GM10248 (cell line): ENCODE measurements around the gene EML6.
A peak's percentile ranks its signal among the peaks of the same experiment; 100 is the strongest.

ENCODE experiments used
- CTCF ChIA-PET: fragments of 300-600 bp; sonication (Branson Sonifier 250); formaldehyde crosslinking; extraction: SDS; loops from one replicate; lab custom pipeline; 2021; ENCODE audit warnings: antibody characterized with exemption; lab: Yijun Ruan, JAX
- POLR2A ChIA-PET: fragments of 350-650 bp; sonication (Branson Sonifier 250); formaldehyde crosslinking; extraction: SDS; loops from one replicate; lab custom pipeline; 2020; ENCODE audit warnings: antibody characterized with exemption; lab: Yijun Ruan, JAX
- DNase-seq: peaks from one replicate; pipeline ENCODE4 v3.0.0; 2012; ENCODE audit errors: extremely low spot score
- TF ChIP-seq, protein P1 (sequence below): IDR thresholded peaks from 2 replicates; pipeline ENCODE4 v1.5.1; 2012; ENCODE audit warnings: mild to moderate bottlenecking, low read depth; ENCODE audit errors: extremely low read depth, missing control alignments, control extremely low read depth

EML6 gene

GRCh38 chr2:54723131-54723995 lies at the start of gene EML6:
TSS of gene EML6 (plus strand) at chr2:54723662. CDS start at chr2:54725062, 1,400 bp downstream.
- POLR2A ChIA-PET, result interaction anchor here (0.6 kb wide), 1 partner anchor 29 kb away, joined by 5 read pairs; no protein-coding TSS in a partner anchor
- TF ChIP-seq, protein P1, sequence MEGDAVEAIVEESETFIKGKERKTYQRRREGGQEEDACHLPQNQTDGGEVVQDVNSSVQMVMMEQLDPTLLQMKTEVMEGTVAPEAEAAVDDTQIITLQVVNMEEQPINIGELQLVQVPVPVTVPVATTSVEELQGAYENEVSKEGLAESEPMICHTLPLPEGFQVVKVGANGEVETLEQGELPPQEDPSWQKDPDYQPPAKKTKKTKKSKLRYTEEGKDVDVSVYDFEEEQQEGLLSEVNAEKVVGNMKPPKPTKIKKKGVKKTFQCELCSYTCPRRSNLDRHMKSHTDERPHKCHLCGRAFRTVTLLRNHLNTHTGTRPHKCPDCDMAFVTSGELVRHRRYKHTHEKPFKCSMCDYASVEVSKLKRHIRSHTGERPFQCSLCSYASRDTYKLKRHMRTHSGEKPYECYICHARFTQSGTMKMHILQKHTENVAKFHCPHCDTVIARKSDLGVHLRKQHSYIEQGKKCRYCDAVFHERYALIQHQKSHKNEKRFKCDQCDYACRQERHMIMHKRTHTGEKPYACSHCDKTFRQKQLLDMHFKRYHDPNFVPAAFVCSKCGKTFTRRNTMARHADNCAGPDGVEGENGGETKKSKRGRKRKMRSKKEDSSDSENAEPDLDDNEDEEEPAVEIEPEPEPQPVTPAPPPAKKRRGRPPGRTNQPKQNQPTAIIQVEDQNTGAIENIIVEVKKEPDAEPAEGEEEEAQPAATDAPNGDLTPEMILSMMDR, result no peak
- peak; percentile 99 for DNase-seq
- CTCF ChIA-PET, result interaction anchor here (0.6 to 1.9 kb wide), 9 partner anchors 14 to 443 kb away, joined by 3 to 8 read pairs (median 4); no protein-coding TSS in a partner anchor

DNA sequence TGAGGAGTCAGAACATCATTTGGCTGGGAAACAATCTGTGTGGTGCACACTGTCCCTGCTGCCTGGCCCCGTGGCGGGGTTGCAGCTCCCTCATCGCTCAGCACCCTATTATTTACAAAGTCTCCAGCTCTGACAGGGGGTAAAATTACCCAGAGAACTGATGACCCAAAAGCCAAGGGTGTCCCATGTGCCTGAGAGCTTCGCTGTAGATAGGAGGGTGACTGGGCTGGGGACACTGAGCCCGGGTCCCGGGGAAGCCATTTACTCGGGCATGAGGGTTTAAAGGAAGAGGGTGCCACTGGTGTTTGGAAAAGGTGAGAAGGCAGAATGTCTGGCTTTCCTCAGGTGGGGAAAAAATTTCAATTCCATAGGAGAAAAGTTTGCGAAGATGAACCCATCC lies 48.2 kb upstream of the EML6 start:
- CTCF ChIA-PET, result interaction anchor here (0.9 to 9.4 kb wide), 4 partner anchors 10 to 75 kb away, joined by 3 to 85 read pairs (median 32); no protein-coding TSS in a partner anchor
- POLR2A ChIA-PET, result interaction anchor here (1.0 kb wide), 1 partner anchor 8 kb away, joined by 3 read pairs; no protein-coding TSS in a partner anchor
- no peak for DNase-seq
- TF ChIP-seq, protein P1, result no peak

DNA sequence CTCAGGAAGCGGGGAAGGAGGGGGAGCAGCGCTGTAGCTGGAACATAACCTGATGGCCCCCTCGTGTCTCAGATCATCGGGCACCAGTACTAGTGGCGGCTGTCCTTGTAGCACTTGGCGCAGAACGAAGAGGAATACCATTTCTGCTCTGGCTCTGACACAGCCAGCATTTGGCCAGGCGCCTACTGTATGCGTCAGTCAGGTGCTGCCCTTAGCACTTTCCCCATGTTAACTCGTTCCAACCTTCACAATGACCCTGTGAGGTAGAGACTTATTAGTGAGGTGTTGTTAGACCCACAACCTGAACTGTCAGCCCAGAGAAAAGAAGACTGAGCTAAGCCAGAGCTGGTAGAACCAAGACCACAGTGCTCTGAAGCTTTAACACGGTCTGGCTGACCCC lies 47.7 kb upstream of the EML6 start:
- ChIA-PET POLR2A (interaction anchor here (1.0 kb wide), 1 partner anchor 8 kb away, joined by 3 read pairs; no protein-coding TSS in a partner anchor), CTCF (interaction anchor here (0.9 to 9.4 kb wide), 6 partner anchors 10 to 152 kb away, joined by 3 to 85 read pairs (median 8); no protein-coding TSS in a partner anchor)
- TF ChIP-seq, protein P1, result no peak
- no peak for DNase-seq

DNA sequence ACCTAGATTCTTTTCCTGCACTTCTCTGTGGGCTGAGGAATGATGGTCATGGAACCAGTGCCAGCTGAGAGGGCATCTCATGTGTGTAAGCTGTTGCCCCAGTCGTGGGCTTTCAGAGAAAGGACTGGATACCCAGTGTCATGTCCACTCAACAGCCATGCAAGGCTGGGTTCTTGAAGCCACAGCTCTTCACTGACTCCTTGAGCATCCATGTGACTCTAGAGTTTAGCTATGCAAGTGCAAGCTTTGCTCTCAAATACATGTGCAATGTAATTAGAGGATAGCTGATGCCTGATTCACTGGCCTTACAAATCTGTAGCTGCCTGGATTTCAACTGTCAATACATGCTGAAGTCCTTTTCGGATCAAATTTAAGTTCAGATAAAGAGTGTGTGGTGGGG lies 46.8 kb upstream of the EML6 start:
- CTCF ChIA-PET, result interaction anchor here (1.4 to 9.4 kb wide), 5 partner anchors 9 to 153 kb away, joined by 5 to 85 read pairs (median 9); no protein-coding TSS in a partner anchor
- TF ChIP-seq, protein P1, result no peak
- POLR2A ChIA-PET, result no interaction called here
- DNase-seq, result no peak

DNA sequence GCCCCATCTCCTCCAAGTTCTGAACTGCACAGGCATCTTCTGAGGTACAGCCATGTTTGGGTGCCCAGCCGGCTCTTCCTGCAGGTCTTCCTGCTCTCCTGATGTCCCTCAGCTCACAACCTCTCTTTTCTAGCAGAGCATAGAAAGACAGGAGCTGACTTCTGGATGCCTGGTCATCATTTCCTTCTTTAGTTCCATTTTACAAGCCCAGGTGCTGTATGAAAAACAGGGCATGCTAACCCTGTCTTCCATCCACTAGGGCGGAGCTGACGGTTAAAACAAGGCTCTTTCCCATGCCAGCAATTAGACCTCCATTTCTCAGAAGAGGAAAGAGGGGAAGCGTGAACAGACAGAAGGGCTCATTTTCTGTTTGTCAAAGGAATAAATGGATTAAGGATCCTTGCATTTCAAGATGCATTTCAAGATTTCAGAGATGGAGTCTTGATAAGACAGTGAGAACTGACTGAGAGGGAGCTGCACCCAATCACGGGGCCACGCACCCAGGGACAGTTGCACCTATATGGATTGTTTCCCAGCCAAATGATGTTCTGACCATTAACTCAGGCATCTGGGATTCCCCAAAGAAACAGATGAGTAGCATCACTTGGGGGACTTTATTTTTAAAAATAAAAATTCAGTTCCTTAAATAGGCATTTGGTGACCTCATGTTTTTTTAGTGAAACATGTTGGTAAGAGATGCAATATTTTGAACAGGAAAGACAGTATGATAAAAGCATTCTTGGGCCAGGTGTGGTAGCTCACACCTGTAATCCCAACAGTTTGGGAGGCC lies 45.8 kb upstream of the EML6 start:
- TF ChIP-seq, protein P1, result no peak
- DNase-seq, result no peak
- ChIA-PET CTCF (interaction anchor here (0.5 to 9.4 kb wide), 10 partner anchors 8 to 533 kb away, joined by 3 to 85 read pairs (median 6); no protein-coding TSS in a partner anchor), POLR2A (interaction anchor here (0.5 to 0.7 kb wide), 2 partner anchors 97 to 254 kb away, joined by 3 to 7 read pairs; no protein-coding TSS in a partner anchor)
